HFFc6 (cell line): Measurements from ENCODE around the gene POC1A. TPM values are rescaled to one million over a fixed set of nuclear protein-coding genes. Genes with fewer than 3 reads are reported as not detected.

ENCODE experiments used
- DNase-seq: peaks from one replicate; pipeline ENCODE4 v3.0.0-alpha.2; 2018
- H3K27ac Mint-ChIP-seq: 2 replicates; pipeline ENCODE4 v1.8.0; 2020; ENCODE audit warnings: mild to moderate bottlenecking, mixed read lengths
- H3K27me3 Mint-ChIP-seq: 2 replicates; pipeline ENCODE4 v1.8.0; 2021; ENCODE audit warnings: mild to moderate bottlenecking, moderate library complexity, mixed read lengths; ENCODE audit not compliant: insufficient read depth
- H3K36me3 Mint-ChIP-seq: 2 replicates; pipeline ENCODE4 v1.8.0; 2021; ENCODE audit warnings: low read depth, mixed read lengths
- H3K4me1 Mint-ChIP-seq: 2 replicates; pipeline ENCODE4 v1.8.0; 2020; ENCODE audit warnings: low read depth, mixed read lengths
- H3K4me3 Mint-ChIP-seq: 2 replicates; pipeline ENCODE4 v1.8.0; 2020; ENCODE audit warnings: mild to moderate bottlenecking, moderate library complexity, mixed read lengths
- H3K9me3 Mint-ChIP-seq: 2 replicates; pipeline ENCODE4 v1.8.0; 2020; ENCODE audit warnings: mild to moderate bottlenecking, mixed read lengths
- total RNA-seq, 6 experiments: library from RNA; stranded (reverse); fragmentation: NEBNext Ultra II Directional; extraction: Animal tissue kit (Norgen Biotek cat#: 25700); gene quantifications; 2 replicates in 1 of 6; 3 replicates in 5 of 6; pipeline ENCODE4 v1.2.3, GENCODE V29; 2021
- TF ChIP-seq, protein P1 (sequence below): fragments of 200-600 bp; sonication (generic); IDR thresholded peaks from 2 replicates; pipeline ENCODE4 v1.5.0; 2021; ENCODE audit warnings: antibody characterized with exemption, mild to moderate bottlenecking

Gene POC1A
- total RNA-seq, 6 experiments from 2014 or later = 11.0 to 21.3 (median 20.5) TPM

DNA sequence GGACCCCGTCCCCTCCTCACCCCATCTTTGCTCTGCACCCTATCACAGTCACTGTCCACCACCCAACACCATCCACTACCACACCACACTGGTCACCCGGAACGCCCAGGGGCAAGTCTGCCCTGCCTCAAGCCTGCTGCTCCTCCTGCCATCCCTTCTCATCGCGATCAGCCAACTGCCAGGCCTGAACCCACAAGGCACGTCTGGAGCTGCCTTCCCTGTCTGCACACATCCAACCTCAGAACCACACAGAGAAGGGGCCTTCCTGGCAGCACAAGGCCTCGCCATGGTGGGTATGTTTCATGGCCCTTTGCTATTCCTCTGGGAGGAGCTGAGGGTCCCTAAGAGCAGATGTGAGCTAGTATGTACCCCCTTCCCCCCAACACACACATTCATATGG, 94.4 kb downstream of the POC1A start:
- TF ChIP-seq, protein P1, sequence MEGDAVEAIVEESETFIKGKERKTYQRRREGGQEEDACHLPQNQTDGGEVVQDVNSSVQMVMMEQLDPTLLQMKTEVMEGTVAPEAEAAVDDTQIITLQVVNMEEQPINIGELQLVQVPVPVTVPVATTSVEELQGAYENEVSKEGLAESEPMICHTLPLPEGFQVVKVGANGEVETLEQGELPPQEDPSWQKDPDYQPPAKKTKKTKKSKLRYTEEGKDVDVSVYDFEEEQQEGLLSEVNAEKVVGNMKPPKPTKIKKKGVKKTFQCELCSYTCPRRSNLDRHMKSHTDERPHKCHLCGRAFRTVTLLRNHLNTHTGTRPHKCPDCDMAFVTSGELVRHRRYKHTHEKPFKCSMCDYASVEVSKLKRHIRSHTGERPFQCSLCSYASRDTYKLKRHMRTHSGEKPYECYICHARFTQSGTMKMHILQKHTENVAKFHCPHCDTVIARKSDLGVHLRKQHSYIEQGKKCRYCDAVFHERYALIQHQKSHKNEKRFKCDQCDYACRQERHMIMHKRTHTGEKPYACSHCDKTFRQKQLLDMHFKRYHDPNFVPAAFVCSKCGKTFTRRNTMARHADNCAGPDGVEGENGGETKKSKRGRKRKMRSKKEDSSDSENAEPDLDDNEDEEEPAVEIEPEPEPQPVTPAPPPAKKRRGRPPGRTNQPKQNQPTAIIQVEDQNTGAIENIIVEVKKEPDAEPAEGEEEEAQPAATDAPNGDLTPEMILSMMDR = no peak
- peaks cover 22% of the 10 kb centered on the region for H3K4me1 Mint-ChIP-seq
- DNase-seq = no peak
- H3K9me3 Mint-ChIP-seq = no peaks in the 10 kb centered on the region
- no peaks in the 10 kb centered on the region for H3K36me3 Mint-ChIP-seq
- no peak overlapping the region for H3K4me3 Mint-ChIP-seq
- H3K27me3 Mint-ChIP-seq = peaks cover 3% of the 10 kb centered on the region; the same call in 1 of the 2 replicates
- H3K27ac Mint-ChIP-seq = no peak overlapping the region

DNA sequence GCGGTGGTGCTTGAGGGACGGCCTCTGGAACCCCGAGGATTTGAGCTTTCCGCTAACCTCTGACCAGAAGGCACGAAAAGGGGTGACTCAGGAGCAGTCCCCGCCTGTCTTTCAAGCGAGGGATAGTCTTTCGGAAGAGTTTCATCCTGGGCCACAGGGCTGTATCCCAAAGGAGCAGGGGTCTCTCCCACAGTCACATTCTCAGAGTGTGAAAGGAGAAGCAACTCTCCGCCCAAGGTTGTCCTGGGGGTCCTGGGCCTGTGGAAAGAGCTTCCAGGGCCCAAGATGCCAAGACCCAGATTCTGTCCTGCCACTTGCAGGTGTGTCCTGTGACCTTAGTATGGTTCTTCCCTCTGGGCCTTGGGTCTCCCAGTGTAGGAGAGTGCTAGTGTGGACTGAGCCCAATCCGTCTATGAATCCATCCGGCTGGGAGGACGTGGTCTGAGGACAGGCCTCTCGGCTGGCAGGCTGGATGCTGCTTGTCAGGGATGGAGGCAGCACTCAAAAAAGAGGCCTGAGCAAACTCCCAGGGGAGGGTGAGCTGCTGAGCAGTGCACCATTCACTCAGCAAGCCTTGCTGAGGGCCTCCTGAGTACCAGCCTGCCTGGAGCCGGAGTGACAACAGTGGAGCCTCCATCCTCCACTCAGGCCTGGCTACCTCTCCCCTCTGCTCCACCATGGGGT, 96.3 kb downstream of the POC1A start:
- Mint-ChIP-seq H3K4me3 (peak overlapping the region; percentile 93), H3K9me3 (no peaks in the 10 kb centered on the region), H3K4me1 (peaks cover 31% of the 10 kb centered on the region), H3K27ac (no peak overlapping the region), H3K36me3 (peaks cover 8% of the 10 kb centered on the region), H3K27me3 (no peaks in the 10 kb centered on the region)
- DNase-seq = no peak
- TF ChIP-seq, protein P1 = no peak

DNA sequence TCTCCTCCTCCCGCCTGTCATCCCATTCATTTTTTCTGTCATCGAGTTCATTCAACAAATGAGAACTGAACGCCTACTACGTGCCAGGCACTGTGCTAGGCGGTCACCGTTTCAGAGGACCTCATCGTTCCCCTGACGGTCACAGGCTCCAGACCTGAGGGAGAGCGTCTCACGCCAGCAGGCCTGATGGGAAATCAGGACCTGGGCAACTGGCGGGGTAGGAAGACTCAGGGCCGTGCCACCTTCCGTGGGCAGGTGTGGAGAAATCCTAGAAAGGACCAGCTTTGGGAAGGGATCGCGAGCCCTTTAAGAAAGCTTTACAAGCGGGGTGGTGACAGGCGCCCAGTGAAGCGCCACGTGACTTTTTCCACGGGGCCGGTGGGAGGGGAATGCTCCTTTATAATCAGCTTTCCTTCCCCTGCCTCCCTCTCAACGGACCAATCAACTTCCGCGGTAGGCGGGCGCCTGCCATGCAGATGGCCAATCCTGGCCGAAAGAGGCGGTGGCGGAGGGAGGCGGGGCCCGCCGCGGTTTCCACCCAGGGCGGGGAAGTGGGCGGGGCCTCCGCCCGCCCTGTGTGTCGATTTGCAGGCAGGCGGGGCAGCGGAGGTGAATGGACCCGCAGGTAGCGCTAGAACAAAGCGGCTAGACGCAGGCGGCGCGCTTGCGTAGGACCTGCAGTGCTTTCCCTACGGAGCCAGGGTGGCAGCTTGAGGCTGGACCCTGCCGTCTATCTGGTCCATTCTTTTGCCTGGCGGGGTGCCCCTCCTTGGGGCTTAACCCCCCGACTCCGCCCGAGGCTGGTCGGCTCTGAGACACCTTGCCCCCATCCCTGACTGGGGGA, 97.0 kb downstream of the POC1A start:
- Mint-ChIP-seq H3K27ac (peak overlapping the region; percentile 97), H3K4me3 (peak overlapping the region; percentile 93), H3K9me3 (no peaks in the 10 kb centered on the region), H3K36me3 (peaks cover 13% of the 10 kb centered on the region), H3K27me3 (no peaks in the 10 kb centered on the region; the same call in 1 of the 2 replicates), H3K4me1 (peaks cover 31% of the 10 kb centered on the region)
- TF ChIP-seq, protein P1 = no peak
- peak; percentile 99 for DNase-seq

DNA sequence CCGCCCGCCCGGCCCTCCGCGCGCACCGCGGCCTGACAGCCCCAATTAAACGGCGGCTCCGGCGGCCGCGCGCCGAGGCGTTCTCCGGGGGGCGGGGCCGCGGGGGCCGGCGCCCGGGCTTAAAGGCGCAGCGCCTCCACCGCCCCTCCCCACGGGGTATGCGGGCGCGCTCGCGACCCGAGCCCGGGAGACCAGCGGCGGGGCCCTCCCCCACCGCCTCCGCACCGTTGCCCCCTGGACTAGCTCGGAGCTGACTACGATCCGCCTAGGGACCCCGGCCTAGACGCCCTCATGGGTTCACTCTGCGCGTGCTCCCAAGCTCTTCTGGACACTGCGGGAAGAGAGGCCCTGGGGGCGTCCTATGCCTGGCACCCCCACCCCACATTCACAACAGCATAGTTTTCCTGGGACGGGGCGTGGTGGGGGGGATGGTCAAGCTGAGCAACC, 97.7 kb downstream of the POC1A start, which contains the start of gene DUSP7:
DUSP7 (minus strand) TSS at position 51 of the 447 bp plus-strand sequence. CDS start 205 bp downstream, outside the sequence.
- H3K4me1 Mint-ChIP-seq = peaks cover 36% of the 10 kb centered on the region
- H3K27ac Mint-ChIP-seq = peak within 1 kb of the TSS; percentile 97
- no peak for DNase-seq
- peaks cover 13% of the 10 kb centered on the region for H3K36me3 Mint-ChIP-seq
- TF ChIP-seq, protein P1 = no peak
- H3K4me3 Mint-ChIP-seq = peak within 1 kb of the TSS; percentile 93
- H3K27me3 Mint-ChIP-seq = no peaks in the 10 kb centered on the region; the same call in 1 of the 2 replicates
- H3K9me3 Mint-ChIP-seq = no peaks in the 10 kb centered on the region

DNA sequence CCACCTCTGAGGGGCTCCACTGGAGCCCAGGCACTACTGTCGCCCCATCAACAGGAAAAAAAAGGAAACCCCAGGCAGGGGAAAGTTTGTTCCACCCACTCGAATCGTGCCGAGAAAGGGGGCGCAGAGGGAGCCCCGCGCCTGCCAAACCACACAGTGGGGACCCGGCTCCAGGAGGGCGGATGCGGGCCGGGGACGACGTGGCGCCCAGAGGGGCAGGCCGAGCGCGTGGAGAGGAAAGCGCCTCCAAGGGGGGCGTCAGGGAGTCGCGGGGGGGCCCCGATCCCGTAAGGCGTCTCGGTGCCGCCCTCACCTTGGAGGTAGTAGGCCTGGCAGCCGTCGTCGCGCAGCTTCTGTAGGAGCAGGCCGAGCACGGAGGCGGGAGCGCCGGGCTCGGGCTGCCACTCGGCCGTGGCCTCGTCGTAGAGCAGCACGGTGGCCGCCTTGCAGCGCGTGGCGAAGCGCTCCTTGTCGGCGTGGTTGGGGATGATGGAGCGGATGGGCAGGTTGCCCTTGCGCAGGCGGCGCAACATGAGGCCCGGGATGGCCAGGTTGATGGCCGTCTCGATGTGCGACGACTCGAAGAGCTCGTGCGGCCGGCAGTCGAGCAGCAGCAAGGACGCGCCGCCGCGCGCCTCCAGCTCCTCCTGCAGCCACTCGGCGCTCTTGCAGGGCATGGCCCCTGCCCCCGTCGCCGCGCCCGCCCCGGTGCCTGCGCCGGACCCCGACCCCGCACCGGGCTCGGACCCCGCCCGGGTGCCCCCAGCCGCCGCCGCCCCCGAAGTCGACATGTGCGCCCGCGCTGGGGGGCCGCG, 98.5 kb downstream of the POC1A start:
- Mint-ChIP-seq H3K9me3 (no peaks in the 10 kb centered on the region), H3K4me3 (peak overlapping the region; percentile 91), H3K36me3 (peaks cover 13% of the 10 kb centered on the region), H3K27ac (peak overlapping the region; percentile 85), H3K4me1 (peaks cover 36% of the 10 kb centered on the region), H3K27me3 (no peaks in the 10 kb centered on the region; the same call in 1 of the 2 replicates)
- TF ChIP-seq, protein P1 = no peak; the same call in none of the 2 replicates
- no peak for DNase-seq
